HG02759 (cell line): ENCODE measurements around the gene CRTAC1.

Experiments
- ATAC-seq: cut with Tn5 transposase; IDR thresholded peaks from one replicate; pipeline ENCODE4 v1.9.1; 2021; ENCODE audit warnings: mild to moderate bottlenecking, moderate library complexity; ENCODE audit not compliant: unreplicated experiment

CRTAC1 gene

GRCh38 chr10:97974526-97975525, 55.6 kb downstream of the CRTAC1 start:
- ATAC-seq: no peak

GRCh38 chr10:97974100-97974499, 56.3 kb downstream of the CRTAC1 start:
- no peak for ATAC-seq

GRCh38 chr10:97969538-97970079, 60.8 kb downstream of the CRTAC1 start:
- ATAC-seq: no peak

- no peak for ATAC-seq
These were observed 65.7 kb downstream of the CRTAC1 start for GRCh38 chr10:97964748-97965147.

- ATAC-seq: no peak
These were observed 68.5 kb downstream of the CRTAC1 start for GRCh38 chr10:97961945-97962344.

- ATAC-seq: no peak
These were observed 70.0 kb downstream of the CRTAC1 start for GRCh38 chr10:97960269-97961056.

GRCh38 chr10:97949462-97949861, 81.0 kb downstream of the CRTAC1 start:
- no peak for ATAC-seq

- no peak for ATAC-seq
These were observed 81.6 kb downstream of the CRTAC1 start for GRCh38 chr10:97948822-97949221.

- no peak for ATAC-seq
These were observed 85.6 kb downstream of the CRTAC1 start for GRCh38 chr10:97944772-97945171.

GRCh38 chr10:97943294-97943693, 87.1 kb downstream of the CRTAC1 start:
- no peak for ATAC-seq

GRCh38 chr10:97940534-97940933, 89.9 kb downstream of the CRTAC1 start:
- no peak for ATAC-seq

- no peak for ATAC-seq
These were observed 90.9 kb downstream of the CRTAC1 start for GRCh38 chr10:97939446-97939990.

- ATAC-seq: no peak
These were observed 92.5 kb downstream of the CRTAC1 start for GRCh38 chr10:97937928-97938327.

- ATAC-seq: no peak
These were observed 93.4 kb downstream of the CRTAC1 start for GRCh38 chr10:97937054-97937453.

- ATAC-seq: no peak
These were observed 94.3 kb downstream of the CRTAC1 start for GRCh38 chr10:97936126-97936525.

GRCh38 chr10:97932932-97933530, 97.4 kb downstream of the CRTAC1 start:
- ATAC-seq: no peak

GRCh38 chr10:97931041-97931440, 99.4 kb downstream of the CRTAC1 start:
- no peak for ATAC-seq

- no peak for ATAC-seq
These were observed 101.5 kb downstream of the CRTAC1 start for GRCh38 chr10:97928897-97929296.

GRCh38 chr10:97927622-97928021, 102.8 kb downstream of the CRTAC1 start:
- no peak for ATAC-seq

- no peak for ATAC-seq
These were observed 104.4 kb downstream of the CRTAC1 start for GRCh38 chr10:97926055-97926454.
